ENCODE results near the gene ISCU. TPM values are rescaled to one million over a fixed set of nuclear protein-coding genes. Genes with fewer than 3 reads are reported as not detected.
"Not testable (repeated sequence)": the region's sequence is repeated elsewhere in the genome, so short reads cannot be mapped to it uniquely, and the experiment has no call there.

Gene ISCU
- total RNA-seq, 2 experiments from 2014 or later: 60.8 to 66.0 TPM

DNA sequence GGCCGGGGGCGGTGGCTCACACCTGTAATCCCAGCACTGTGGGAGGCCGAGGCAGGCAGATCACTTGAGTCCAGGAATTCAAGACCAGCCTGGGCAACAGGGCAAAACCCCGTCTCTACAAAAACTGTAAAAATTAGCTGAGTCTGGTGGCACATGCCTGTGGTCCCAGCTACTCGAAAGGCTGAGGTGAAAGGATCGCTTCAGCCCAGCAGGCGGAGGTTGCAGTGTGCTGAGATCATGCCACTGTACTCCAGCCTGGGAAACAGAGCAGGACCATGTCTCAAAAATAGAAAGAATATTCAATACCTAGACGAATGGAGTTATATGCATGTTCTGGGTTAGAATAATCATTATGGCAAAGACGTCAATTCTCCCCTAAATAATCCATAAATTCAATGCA lies 7.0 kb upstream of the ISCU start:
- CTCF ChIA-PET: interaction anchor here (1.2 kb wide), 1 partner anchor 21 kb away, joined by 6 read pairs; no protein-coding TSS in a partner anchor
- POLR2A ChIA-PET, H3K27me3 Mint-ChIP-seq, H3K4me3 Mint-ChIP-seq, H3K27ac Mint-ChIP-seq, H3K9me3 Mint-ChIP-seq, DNase-seq: not testable (repeated sequence)
- peaks cover 77% of the 10 kb centered on the region for H3K4me1 Mint-ChIP-seq
- peaks cover 22% of the 10 kb centered on the region for H3K36me3 Mint-ChIP-seq (ENCODE audit: low read depth)

DNA sequence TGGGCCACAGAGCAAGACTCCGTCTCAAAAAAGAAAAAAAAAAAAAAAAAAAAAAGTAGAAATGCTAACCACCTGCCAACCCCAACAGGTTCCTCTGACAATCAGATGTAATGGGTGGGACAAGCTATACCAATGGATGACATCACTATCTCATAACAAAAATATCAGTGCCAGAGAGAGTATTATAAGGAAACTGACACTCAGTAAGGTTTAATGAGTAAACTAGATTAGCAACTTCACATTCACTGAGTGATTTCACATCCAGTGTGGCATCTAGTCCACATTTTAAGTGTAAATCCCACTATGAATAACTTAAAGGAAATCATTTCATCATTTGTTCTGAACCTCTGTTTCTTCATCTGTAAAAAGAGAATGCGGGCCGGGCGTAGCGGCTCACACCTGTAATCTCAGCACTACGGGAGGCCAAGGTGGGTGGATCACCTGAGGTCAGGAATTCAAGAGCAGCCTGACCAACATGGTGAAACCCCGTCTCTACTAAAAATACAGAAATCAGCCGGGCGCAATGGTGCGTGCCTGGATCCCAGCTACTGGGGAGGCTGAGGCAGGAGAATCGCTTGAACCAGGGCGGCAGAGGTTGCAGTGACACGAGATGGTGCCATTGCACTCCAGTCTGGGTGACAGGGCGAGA lies 3.3 kb upstream of the ISCU start:
- Mint-ChIP-seq H3K27ac (peak overlapping the region; percentile 9), H3K4me1 (peaks cover 67% of the 10 kb centered on the region), H3K9me3 (no peaks in the 10 kb centered on the region), H3K36me3 (ENCODE audit: low read depth) (peaks cover 16% of the 10 kb centered on the region), H3K4me3 (peak overlapping the region; percentile 100), H3K27me3 (no peaks in the 10 kb centered on the region)
- no peak for DNase-seq
- ChIA-PET POLR2A (no interaction called here), CTCF (interaction anchor here (0.7 to 1.0 kb wide), 2 partner anchors 279 to 293 kb away, joined by 3 read pairs; no protein-coding TSS in a partner anchor)

DNA sequence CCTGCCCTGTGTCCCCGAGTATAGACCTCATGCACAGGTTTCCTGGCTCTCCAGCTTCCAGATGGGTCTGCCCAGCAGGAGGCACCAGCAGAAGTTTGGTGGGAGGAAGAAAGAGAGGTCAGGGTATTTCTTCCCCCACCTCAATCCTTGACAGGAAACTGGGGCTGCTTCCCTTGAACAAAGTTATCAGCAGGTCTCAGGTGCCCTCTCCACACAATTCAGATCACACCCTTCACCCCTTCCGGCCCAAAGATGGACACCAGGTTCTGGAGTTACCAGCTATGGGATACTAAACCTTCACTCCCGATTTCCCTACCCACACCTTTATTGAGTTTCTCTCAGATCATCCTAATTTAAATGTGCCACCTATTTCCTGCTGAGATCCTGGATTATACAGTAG lies 2.6 kb upstream of the ISCU start:
- H3K27ac Mint-ChIP-seq: peak overlapping the region; percentile 99
- H3K27me3 Mint-ChIP-seq: no peaks in the 10 kb centered on the region
- peak; percentile 15 for DNase-seq
- H3K4me3 Mint-ChIP-seq: peak overlapping the region; percentile 100
- H3K9me3 Mint-ChIP-seq: no peaks in the 10 kb centered on the region
- ChIA-PET CTCF (interaction anchor here (0.7 to 1.4 kb wide), 3 partner anchors 11 to 293 kb away, joined by 3 to 4 read pairs (median 3); no protein-coding TSS in a partner anchor), POLR2A (no interaction called here)
- peaks cover 71% of the 10 kb centered on the region for H3K4me1 Mint-ChIP-seq
- H3K36me3 Mint-ChIP-seq (ENCODE audit: low read depth): peaks cover 17% of the 10 kb centered on the region

DNA sequence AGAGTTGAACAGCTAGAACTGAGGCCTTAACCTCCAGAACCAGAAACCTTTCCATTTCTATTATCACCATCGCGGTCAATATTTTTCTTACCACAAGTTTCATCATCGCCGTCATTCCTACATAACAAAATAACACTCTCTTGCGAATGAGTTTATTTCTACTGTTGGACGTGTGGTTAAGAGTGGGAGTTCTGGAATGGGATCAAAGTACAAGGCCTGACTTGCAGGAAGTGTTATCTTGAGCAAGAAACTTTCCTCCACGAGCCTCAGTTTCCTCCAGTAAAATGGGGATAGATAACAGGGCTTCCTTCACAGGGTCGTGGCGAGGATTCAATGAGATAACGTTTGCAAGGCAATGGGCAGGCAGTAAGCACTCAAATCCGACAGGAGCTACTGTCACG lies 2.1 kb upstream of the ISCU start:
- DNase-seq: no peak
- Mint-ChIP-seq H3K36me3 (ENCODE audit: low read depth) (peaks cover 17% of the 10 kb centered on the region), H3K4me1 (peaks cover 69% of the 10 kb centered on the region), H3K27ac (peak overlapping the region; percentile 99), H3K27me3 (no peaks in the 10 kb centered on the region), H3K9me3 (no peaks in the 10 kb centered on the region), H3K4me3 (peak overlapping the region; percentile 100)
- ChIA-PET CTCF (interaction anchor here (1.0 to 11.9 kb wide), 4 partner anchors 11 to 541 kb away, joined by 3 to 105 read pairs (median 5); no protein-coding TSS in a partner anchor), POLR2A (no interaction called here)

DNA sequence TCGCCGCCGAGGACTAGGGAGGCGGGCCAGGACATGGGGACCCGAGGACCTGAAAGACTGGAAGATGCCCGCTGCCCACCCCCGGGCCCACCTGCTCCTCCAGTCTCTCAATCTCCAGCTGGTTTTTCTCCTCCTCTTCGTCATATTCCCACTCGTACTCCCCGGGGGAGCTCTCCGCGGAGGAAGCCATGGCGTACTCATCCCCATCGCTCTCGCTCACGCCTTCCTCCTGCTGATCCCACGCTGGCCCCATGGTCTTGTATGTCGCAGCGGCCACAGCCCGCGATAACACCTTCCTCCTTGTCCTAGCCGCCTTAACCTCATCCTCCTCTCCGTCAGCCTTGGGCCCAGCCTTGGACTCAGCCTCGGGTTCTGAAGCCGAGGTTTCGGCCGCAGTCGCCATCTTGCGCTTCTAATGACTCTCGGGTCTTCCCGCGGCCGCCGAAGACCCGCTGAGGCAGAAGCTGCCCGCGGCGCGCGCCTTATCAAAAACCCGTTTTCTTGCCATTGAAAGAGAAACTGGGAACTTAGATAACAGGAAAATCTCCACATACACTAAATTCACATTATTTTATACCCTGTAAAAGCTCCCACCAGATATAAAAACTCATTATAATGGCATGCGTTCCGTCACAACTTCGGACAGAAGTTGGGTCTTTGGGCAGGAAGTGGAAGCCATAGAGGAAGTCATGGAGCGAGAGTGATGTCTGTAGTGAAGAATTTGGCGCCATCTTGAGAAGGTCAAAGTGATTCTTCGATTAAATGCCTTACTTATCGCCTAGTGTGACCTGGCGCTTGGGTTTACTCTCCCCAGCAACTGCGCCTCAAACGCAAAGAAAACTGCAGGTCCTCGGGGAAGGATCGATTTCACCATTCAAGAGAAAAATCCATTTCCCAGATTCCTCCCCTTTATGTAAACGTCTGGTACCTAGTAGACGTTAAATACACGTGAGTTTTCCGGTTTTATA lies 1.4 kb upstream of the ISCU start, which contains the start of gene SART3:
SART3 (minus strand) TSS at position 422 of the 968 bp plus-strand sequence; CDS start at position 403, 19 bp downstream.
- CTCF ChIA-PET: interaction anchor here (0.6 to 11.9 kb wide), 9 partner anchors 11 to 540 kb away, joined by 3 to 105 read pairs (median 4); no protein-coding TSS in a partner anchor
- H3K4me3 Mint-ChIP-seq: peak within 1 kb of the TSS; percentile 100

DNA sequence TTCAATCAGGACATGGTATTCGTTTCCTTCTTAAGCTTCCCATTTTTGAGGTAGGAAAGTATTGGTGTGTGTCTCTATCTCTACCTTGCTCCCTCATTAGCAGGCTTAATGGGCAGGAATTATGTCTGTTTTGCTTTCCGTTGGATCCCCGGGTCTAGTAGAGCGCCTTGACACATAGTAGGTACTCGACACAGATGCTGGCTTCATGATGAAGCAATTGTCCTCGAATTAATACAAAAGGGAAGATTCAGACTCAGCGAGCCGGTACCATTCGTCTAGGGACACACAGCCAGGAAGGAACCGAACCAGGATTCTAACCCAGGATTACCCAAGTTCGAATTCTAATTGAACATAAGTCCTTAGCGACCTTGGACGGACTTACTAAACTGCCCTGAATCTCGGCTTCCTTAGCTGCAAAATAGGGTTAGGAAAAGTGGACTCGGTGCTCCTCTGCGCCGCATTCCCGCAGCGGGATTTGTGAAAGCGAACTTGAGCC lies 496 bp upstream of the ISCU start:
- Mint-ChIP-seq H3K27me3 (no peaks in the 10 kb centered on the region), H3K4me1 (peaks cover 67% of the 10 kb centered on the region), H3K27ac (peak overlapping the region; percentile 99), H3K4me3 (peak overlapping the region; percentile 100), H3K36me3 (ENCODE audit: low read depth) (peaks cover 26% of the 10 kb centered on the region), H3K9me3 (no peaks in the 10 kb centered on the region)
- DNase-seq: no peak
- ChIA-PET POLR2A (interaction anchor here (0.5 to 0.7 kb wide), 4 partner anchors 56 to 295 kb away, joined by 3 to 6 read pairs (median 4); no protein-coding TSS in a partner anchor), CTCF (interaction anchor here (1.0 to 11.9 kb wide), 9 partner anchors 12 to 389 kb away, joined by 3 to 105 read pairs (median 4); no protein-coding TSS in a partner anchor)

More for the DNA sequence above, 1.4 kb upstream of the ISCU start, which contains the start of gene SART3:
- POLR2A ChIA-PET: interaction anchor here (0.6 kb wide), 1 partner anchor 29 kb away, joined by 4 read pairs; no protein-coding TSS in a partner anchor
- Mint-ChIP-seq H3K27ac (peak within 1 kb of the TSS; percentile 99), H3K9me3 (no peaks in the 10 kb centered on the region), H3K27me3 (no peaks in the 10 kb centered on the region), H3K36me3 (ENCODE audit: low read depth) (peaks cover 21% of the 10 kb centered on the region), H3K4me1 (peaks cover 69% of the 10 kb centered on the region)
- DNase-seq: peak; percentile 85

DNA sequence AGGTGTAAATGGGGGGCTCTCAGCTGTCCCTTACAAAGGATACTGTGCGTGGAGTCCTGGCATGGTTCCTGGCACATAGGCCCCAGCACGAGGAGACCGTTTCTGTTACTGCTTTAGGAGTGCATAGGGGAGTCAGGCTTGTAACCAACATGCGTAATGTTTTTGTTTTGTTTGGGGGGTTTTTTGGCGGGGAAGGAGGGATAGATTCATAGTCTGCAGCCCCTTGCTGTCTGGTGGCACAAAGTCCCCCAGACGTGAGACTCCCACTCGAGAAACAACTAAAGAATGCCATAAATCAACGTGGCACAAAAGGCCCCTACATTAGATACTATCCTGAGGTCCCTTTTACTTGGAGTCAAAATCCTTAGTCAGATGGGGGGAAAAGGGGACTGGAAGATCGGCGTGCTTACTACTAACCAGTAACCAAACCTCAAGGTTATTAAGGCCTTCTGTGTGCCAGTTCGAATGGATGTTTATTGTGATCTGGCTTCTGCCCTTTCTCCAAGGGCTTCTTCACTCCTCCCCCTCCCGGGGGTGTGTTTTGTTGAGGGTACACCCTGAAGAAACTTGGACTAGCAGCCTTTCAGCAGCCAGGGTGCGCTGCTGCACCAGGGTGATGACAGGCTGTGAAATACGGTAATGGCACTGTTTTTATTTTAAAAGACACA lies 874 bp downstream of the ISCU start:
- H3K4me1 Mint-ChIP-seq: peaks cover 67% of the 10 kb centered on the region
- peak overlapping the region; percentile 100 for H3K4me3 Mint-ChIP-seq
- no peaks in the 10 kb centered on the region for H3K9me3 Mint-ChIP-seq
- DNase-seq: peak; percentile 92
- ChIA-PET CTCF (interaction anchor here (0.6 to 11.9 kb wide), 7 partner anchors 12 to 388 kb away, joined by 3 to 105 read pairs (median 3); partner anchors contain the start of gene SELPLG), POLR2A (no interaction called here)
- peak overlapping the region; percentile 99 for H3K27ac Mint-ChIP-seq
- H3K36me3 Mint-ChIP-seq (ENCODE audit: low read depth): peaks cover 31% of the 10 kb centered on the region
- H3K27me3 Mint-ChIP-seq: no peaks in the 10 kb centered on the region

DNA sequence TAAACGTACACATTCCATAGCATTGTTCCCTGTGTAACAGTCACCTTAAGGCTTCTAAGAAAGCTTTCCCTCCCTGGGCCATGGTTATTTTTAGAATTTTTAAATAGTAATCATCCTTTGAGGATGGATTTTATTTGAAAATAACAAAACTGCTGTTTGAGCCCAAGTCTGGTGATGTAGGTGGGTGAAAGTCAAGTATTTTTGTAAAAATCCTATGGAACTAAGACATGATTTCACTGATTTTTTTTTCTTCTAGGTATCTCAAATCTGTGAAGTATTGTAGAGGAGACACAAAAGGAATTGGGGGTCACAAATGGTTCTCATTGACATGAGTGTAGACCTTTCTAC lies 1.4 kb downstream of the ISCU start:
- Mint-ChIP-seq H3K4me3 (peak overlapping the region; percentile 100), H3K36me3 (ENCODE audit: low read depth) (peaks cover 35% of the 10 kb centered on the region), H3K9me3 (no peaks in the 10 kb centered on the region), H3K4me1 (peaks cover 69% of the 10 kb centered on the region), H3K27ac (peak overlapping the region; percentile 99), H3K27me3 (no peaks in the 10 kb centered on the region)
- ChIA-PET CTCF (interaction anchor here (0.7 to 11.9 kb wide), 7 partner anchors 13 to 101 kb away, joined by 3 to 105 read pairs (median 11); no protein-coding TSS in a partner anchor), POLR2A (no interaction called here)
- DNase-seq: no peak

DNA sequence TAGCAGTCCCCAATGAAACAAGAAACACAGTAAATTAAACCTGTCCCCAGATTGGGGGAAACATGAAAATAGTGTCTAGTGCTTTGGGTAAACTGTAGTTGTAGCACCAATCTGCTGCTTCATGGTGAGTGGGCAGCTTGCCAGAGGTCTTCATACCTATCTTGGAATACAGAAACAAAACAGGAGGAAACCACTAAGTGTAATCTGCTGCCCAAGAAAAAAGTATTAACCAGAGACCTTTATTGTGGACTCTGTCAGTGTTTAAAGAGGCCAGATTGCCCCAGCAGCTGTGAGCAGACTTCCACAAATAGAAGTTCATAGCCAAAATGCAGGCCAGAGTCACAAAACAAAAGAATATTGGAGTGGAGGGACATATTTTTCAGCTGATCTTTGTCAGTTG lies 2.3 kb downstream of the ISCU start:
- ChIA-PET CTCF (interaction anchor here (0.5 to 11.9 kb wide), 4 partner anchors 12 to 934 kb away, joined by 3 to 105 read pairs (median 12); no protein-coding TSS in a partner anchor), POLR2A (no interaction called here)
- H3K9me3 Mint-ChIP-seq: no peaks in the 10 kb centered on the region
- DNase-seq: no peak
- H3K4me1 Mint-ChIP-seq: peaks cover 71% of the 10 kb centered on the region
- H3K4me3 Mint-ChIP-seq: no peak overlapping the region
- H3K36me3 Mint-ChIP-seq (ENCODE audit: low read depth): peaks cover 43% of the 10 kb centered on the region
- H3K27me3 Mint-ChIP-seq: no peaks in the 10 kb centered on the region
- H3K27ac Mint-ChIP-seq: no peak overlapping the region

DNA sequence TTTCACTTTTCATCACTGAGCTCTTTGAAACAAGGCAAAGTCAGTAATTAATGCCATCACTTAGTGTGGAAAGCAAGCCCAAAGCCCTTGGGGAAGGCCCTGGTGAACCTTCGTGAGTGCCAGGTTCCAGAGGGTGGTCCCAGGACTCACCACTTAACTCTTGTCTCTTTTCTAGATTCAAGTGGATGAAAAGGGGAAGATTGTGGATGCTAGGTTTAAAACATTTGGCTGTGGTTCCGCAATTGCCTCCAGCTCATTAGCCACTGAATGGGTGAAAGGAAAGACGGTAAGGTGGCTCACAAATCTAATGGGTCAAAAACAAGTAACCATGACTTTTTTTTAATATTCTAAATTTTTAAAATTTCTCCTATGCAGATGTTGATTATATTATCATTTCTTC lies 2.8 kb downstream of the ISCU start:
- Mint-ChIP-seq H3K36me3 (ENCODE audit: low read depth) (peaks cover 45% of the 10 kb centered on the region), H3K4me3 (no peak overlapping the region), H3K27me3 (no peaks in the 10 kb centered on the region), H3K27ac (no peak overlapping the region), H3K4me1 (peaks cover 71% of the 10 kb centered on the region), H3K9me3 (no peaks in the 10 kb centered on the region)
- POLR2A ChIA-PET: no interaction called here
- CTCF ChIA-PET: interaction anchor here (1.2 to 11.9 kb wide), 4 partner anchors 12 to 165 kb away, joined by 5 to 105 read pairs (median 12); no protein-coding TSS in a partner anchor
- DNase-seq: no peak

DNA sequence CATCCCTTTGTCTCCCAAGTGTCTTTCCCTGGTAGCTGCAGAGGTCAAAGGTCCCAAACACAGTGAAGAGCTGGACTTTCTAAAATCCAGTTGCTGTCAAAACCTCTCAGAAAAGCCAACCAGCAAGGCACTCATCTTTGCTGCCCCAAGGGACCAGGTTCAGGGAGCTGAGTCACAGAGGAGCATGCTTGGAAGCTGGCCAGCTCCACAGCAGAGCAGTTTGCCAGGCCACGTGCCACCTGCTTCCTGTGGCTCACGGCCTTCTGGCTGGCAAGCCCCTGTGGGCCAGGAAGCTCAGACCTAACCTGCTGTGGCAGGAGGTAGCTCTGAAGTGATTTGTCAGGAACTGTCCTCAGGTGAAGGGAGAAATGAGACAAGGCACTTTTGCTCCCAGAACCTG lies 3.6 kb downstream of the ISCU start:
- peaks cover 51% of the 10 kb centered on the region for H3K36me3 Mint-ChIP-seq (ENCODE audit: low read depth)
- CTCF ChIA-PET: interaction anchor here (1.2 to 11.9 kb wide), 4 partner anchors 11 to 164 kb away, joined by 5 to 105 read pairs (median 12); no protein-coding TSS in a partner anchor
- H3K4me3 Mint-ChIP-seq: no peak overlapping the region

DNA sequence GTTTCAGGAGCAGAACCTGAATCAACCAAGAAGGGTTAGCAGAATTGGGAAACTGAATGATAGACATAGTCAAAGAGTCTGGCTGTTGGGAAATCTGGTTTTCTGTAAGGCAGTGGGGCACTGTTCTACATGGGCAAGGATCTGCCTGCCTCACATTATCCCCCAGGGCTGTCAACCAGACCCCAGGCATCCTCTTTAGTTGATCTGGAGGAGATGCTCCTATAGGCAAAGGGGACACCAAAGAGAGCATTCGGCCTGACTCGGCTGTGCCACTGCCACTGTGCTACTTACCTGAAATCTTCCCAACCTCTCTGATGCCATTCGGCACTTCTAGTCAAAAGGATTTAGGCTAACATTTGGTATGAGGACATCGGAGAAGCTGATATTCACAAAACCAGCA lies 4.1 kb downstream of the ISCU start:
- Mint-ChIP-seq H3K36me3 (ENCODE audit: low read depth) (peaks cover 51% of the 10 kb centered on the region), H3K27me3 (no peaks in the 10 kb centered on the region), H3K27ac (peak overlapping the region; percentile 36), H3K9me3 (no peaks in the 10 kb centered on the region), H3K4me3 (no peak overlapping the region), H3K4me1 (peaks cover 78% of the 10 kb centered on the region)
- ChIA-PET POLR2A (no interaction called here), CTCF (interaction anchor here (1.2 to 11.9 kb wide), 3 partner anchors 10 to 164 kb away, joined by 5 to 105 read pairs (median 12); no protein-coding TSS in a partner anchor)
- no peak for DNase-seq

More for the DNA sequence above, 3.6 kb downstream of the ISCU start:
- POLR2A ChIA-PET: no interaction called here
- Mint-ChIP-seq H3K27me3 (no peaks in the 10 kb centered on the region), H3K9me3 (no peaks in the 10 kb centered on the region), H3K4me1 (peaks cover 75% of the 10 kb centered on the region), H3K27ac (peak overlapping the region; percentile 36)
- DNase-seq: peak; percentile 19

Data from activated CD4-positive, alpha-beta T cell treated with anti-CD3 and anti-CD28 coated beads, Interleukin-2, amount 10 ng/mL, durations not matched to agents 7 days and 5 days (primary cell).